GM18870 (cell line): ENCODE measurements around the gene TNIP3.
"Not testable (repeated sequence)": the region's sequence is repeated elsewhere in the genome, so short reads cannot be mapped to it uniquely, and the experiment has no call there.

Experiments
- ATAC-seq: cut with Tn5 transposase; IDR thresholded peaks from one replicate; pipeline ENCODE4 v1.9.1; 2021; ENCODE audit warnings: moderate library complexity; ENCODE audit not compliant: unreplicated experiment

Gene TNIP3

DNA sequence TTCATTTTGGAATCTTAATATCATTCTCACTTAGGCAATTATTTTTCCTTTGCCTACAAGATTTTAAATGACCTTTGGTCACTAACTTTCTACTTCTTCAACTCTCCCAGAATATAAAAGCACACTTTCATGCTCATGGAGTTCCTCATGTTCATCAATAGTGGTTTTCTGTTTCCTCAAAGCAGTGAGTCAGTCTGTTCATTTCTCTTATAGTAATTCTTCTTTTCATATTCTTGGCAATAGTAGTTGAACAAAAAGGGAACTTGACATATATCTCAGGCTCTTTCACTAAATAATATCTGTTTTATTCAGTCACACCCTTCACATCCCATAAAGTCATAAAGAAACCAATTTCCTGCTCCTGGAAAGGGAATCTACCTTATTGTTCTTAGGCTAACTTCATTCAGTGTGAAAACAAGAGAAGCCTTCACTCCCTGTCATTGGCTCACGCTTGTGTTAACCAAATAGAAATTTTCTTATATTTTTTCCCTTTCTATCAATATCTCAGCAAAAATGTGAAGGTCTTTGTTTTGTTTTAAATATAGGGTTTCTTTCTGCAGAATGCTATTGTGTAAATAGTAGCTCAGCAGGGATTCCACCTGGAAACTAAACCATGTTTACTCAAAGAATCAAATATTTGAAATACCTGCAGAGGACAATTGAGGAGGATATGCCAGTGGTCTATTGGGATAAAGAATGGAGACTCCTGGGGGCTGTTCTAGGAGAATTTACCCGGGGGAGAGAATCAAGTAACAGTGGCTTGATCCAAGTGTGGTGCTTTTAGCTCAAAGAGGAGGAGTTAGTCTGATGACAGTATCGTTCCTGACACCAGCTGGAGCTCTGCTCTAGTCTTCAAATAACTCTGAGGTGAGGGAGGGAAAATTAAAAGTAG is 13.4 kb upstream of the TNIP3 start:
- no peak for ATAC-seq

DNA sequence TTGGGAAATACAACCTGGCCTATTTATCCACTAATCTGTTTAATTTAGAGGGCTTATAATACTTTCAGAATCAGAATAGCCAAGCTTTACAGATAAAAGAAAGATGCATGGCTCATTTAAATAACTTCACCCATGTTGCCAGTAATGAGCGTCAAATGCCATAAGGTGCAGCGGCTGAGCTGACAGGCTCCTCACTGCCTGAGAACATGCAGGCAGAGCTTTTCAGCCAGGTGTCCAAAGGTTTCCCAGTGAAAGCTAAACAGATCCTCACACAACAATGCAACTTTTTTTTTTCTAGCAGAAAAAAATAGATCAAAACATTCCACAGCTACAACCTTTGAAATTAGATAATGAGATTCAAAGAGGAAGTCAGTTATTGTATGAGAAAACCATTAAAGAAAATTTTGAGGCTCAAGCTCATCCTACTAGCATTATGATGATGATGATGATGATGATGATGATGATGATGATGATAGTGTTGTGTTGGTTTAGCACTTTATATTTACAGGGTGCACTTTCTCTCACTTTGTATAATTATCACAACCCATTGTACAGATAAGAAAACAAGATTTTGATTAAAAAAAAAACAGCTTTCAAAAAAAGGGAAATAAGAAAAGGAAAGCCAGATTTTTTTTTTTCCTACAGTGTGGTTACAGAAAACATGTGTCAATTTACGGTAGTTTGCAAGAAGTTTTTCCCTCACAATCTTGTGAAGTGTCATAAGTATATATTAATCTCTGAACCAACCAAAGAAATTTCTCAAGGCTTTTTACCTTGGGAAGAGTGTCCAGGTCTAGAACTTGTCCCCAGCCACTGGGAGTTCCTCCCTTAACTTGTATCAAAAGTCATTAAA is 12.2 kb upstream of the TNIP3 start:
- ATAC-seq = no peak

DNA sequence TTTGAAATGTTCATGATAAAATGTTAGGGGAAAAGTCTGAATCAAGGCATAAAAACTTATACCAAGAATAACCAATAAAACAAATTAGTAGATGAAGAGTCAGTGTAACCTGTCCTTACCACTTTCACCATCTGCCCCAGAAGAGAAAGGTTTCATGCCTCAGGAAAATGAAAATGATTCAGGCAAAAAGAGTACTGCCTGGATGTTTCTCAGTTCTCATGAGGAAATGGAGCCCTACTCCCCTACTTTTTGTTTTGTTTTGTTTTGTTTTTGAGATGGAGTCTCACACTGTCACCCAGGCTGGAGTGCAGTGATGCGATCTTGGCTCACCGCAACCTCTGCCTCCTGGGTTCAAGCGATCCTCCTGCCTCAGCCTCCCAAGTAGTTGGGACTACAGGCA is 7.4 kb upstream of the TNIP3 start:
- ATAC-seq = not testable (repeated sequence)

GRCh38 chr4:121168446-121169281 is 4.5 kb upstream of the TNIP3 start:
- ATAC-seq = peak; percentile 84

GRCh38 chr4:121166976-121167375 is 2.9 kb upstream of the TNIP3 start:
- no peak for ATAC-seq

- no peak for ATAC-seq
These were observed 1.1 kb upstream of the TNIP3 start for GRCh38 chr4:121165206-121165605.

- ATAC-seq = no peak
These were observed 7.0 kb downstream of the TNIP3 start for GRCh38 chr4:121156822-121157769.

DNA sequence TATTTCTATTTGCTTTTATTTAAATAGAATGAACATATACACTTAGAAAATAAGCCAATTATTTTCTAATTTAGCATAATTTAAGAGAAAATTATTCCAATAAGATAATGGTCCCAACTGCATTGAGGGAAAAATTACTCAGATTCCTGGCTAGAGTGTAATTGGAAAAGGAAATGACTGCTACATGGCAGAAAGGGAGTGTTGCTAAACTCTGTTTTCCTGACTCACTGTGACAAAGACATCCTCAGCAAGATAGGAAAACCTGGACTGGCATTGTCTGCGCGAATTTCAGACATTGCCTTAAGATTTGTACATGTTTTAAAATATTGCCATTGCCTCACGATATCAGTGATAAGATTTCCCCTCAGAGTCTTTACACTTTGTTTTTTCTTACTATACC is 8.2 kb downstream of the TNIP3 start:
- no peak for ATAC-seq

DNA sequence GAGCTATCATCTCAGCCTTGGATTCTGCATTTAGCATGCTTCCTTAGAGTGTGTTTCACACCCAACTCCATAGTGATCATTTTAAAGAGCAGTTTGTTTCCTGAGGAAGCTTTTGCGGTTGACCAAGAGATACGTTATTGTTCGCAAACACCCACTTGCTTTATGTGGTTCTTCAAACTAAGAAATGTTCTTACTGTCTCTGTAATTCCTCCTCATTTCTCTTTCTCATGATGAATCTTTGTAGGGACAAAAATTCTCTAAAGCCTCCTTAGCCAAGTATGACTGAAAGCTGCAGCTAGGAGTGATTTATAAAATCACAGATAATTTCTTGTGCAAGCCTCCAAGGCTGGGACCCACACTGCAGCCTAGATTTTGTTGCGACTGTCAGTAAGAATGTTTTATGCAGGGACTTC is 10.0 kb downstream of the TNIP3 start:
- peak; percentile 64 for ATAC-seq

- ATAC-seq = no peak
These were observed 12.2 kb downstream of the TNIP3 start for GRCh38 chr4:121151942-121152341.

DNA sequence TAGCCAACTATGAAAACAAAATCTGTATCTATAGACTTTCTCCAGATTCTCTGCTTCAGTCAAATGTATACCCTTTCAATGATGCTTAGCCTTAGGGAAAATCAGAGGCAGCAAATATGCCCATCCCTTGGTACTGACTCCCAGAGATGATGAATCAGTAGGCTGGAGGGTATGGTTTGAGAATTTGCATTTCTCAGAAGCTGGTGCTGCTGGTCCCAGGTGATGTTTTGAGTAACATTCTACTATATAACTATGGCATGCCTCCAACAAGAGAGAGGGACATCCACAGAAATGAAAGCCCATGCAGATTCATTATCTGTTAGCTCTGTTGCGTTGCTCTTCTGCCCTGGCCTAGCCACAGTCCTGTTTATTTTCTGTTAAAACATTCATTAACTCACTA is 13.6 kb downstream of the TNIP3 start:
- ATAC-seq = peak; percentile 49

GRCh38 chr4:121150003-121150402 is 14.1 kb downstream of the TNIP3 start:
- ATAC-seq = no peak

GRCh38 chr4:121148621-121149020 is 15.5 kb downstream of the TNIP3 start:
- ATAC-seq = no peak

GRCh38 chr4:121148000-121148399 is 16.1 kb downstream of the TNIP3 start:
- no peak for ATAC-seq

- ATAC-seq = no peak
These were observed 17.6 kb downstream of the TNIP3 start for GRCh38 chr4:121146530-121146929.

DNA sequence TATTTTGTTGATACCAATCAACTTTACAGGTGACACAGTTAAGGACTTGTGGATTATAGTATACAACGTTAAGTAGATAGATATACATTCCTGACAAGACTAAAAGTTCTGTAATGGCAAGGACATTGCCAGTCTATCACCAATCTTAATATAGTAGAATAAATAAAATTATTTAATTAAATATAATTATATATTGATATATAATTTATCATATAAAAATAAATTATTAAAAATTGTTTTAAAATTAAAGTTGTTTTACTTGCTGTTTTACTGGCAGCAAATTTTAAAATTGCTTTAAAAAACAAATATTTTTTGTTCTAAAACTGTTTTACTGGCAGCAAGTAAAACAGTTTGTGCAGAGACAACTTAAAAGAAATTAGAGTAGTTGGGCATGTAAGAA is 18.7 kb downstream of the TNIP3 start:
- ATAC-seq = no peak

DNA sequence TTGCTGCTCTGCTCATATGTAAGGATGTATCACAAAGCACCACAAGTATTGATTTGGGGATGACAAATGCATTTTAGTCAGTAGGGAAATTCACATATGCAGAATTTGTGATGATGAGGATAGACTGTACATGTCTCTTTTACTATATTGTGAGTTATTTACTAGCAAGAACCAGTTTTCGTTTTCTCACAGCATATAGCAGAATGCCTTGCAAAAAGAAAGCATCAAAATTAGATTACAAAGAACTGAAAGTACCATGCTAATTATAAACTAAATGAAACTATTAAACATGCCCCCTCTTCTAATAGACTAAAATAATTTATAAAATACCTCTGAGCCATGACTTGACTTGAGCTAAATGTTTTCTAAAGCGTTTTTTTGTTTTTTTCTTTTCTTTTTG is 20.1 kb downstream of the TNIP3 start:
- no peak for ATAC-seq

GRCh38 chr4:121143131-121143530 is 21.0 kb downstream of the TNIP3 start:
- ATAC-seq = no peak

- ATAC-seq = no peak
These were observed 23.2 kb downstream of the TNIP3 start for GRCh38 chr4:121140716-121141460.
